H9 (cell line): ENCODE measurements around the gene ZRANB3. TPM values are rescaled to one million over a fixed set of nuclear protein-coding genes. Genes with fewer than 3 reads are reported as not detected.

Experiments
- DNase-seq: peaks from one replicate; pipeline ENCODE4 v3.0.0-alpha.2; 2017
- H2AFZ ChIP-seq: one replicate; pipeline ENCODE4 v1.6.1; 2013; ENCODE audit warnings: mild to moderate bottlenecking, low read length, control low read depth, moderate library complexity
- H2AK5ac ChIP-seq: 2 replicates; pipeline ENCODE4 v1.6.1; 2013; ENCODE audit warnings: low read length, control low read depth, mixed read lengths; ENCODE audit not compliant: insufficient read length
- H2BK120ac ChIP-seq: one replicate; pipeline ENCODE4 v1.6.1; 2013; ENCODE audit warnings: low read depth, mild to moderate bottlenecking, low read length, control low read depth, inconsistent platforms; ENCODE audit not compliant: poor library complexity, severe bottlenecking
- H2BK12ac ChIP-seq: 2 replicates; pipeline ENCODE4 v1.6.1; 2013; ENCODE audit warnings: low read length, control low read depth, mixed read lengths, low read depth; ENCODE audit not compliant: insufficient read length
- H2BK15ac ChIP-seq: 2 replicates; pipeline ENCODE4 v1.6.1; 2013; ENCODE audit warnings: low read depth, low read length, control low read depth
- H2BK20ac ChIP-seq: one replicate; pipeline ENCODE4 v1.6.1; 2013; ENCODE audit warnings: low read depth, mild to moderate bottlenecking, low read length, control low read depth, inconsistent platforms; ENCODE audit not compliant: poor library complexity, severe bottlenecking
- H2BK5ac ChIP-seq: 2 replicates; pipeline ENCODE4 v1.6.1; 2013; ENCODE audit warnings: low read length, control low read depth, mixed read lengths; ENCODE audit not compliant: insufficient read length
- H3K14ac ChIP-seq: 2 replicates; pipeline ENCODE4 v1.6.1; 2013; ENCODE audit warnings: low read length, control low read depth; ENCODE audit not compliant: insufficient read depth
- H3K18ac ChIP-seq: 2 replicates; pipeline ENCODE4 v1.6.1; 2013; ENCODE audit warnings: low read depth, mild to moderate bottlenecking, mixed read lengths, low read length, control low read depth; ENCODE audit not compliant: insufficient read length
- H3K23ac ChIP-seq: 2 replicates; pipeline ENCODE4 v1.6.1; 2013; ENCODE audit warnings: low read length, control low read depth, mixed read lengths, low read depth; ENCODE audit not compliant: insufficient read length
- H3K23me2 ChIP-seq: 2 replicates; pipeline ENCODE4 v1.6.1; 2013; ENCODE audit warnings: low read depth, mild to moderate bottlenecking, mixed read lengths, low read length, control low read depth; ENCODE audit not compliant: insufficient read length, poor library complexity, severe bottlenecking
- H3K27ac ChIP-seq: 2 replicates; pipeline ENCODE4 v1.5.1; 2013; ENCODE audit warnings: low read length, control low read depth, mixed read lengths, low read depth; ENCODE audit not compliant: insufficient read length
- H3K27me3 ChIP-seq: 2 replicates; pipeline ENCODE4 v1.6.1; 2013; ENCODE audit warnings: low read length, control low read depth, inconsistent platforms; ENCODE audit not compliant: insufficient read depth
- H3K4ac ChIP-seq: 2 replicates; pipeline ENCODE4 v1.6.1; 2013; ENCODE audit warnings: low read depth, mild to moderate bottlenecking, control low read depth, inconsistent platforms, low read length, moderate library complexity
- H3K4me1 ChIP-seq: 2 replicates; pipeline ENCODE4 v1.6.1; 2013; ENCODE audit warnings: low read length, control low read depth, inconsistent platforms; ENCODE audit not compliant: insufficient read depth
- H3K4me2 ChIP-seq: 2 replicates; pipeline ENCODE4 v1.6.1; 2013; ENCODE audit warnings: low read length, control low read depth, mixed read lengths; ENCODE audit not compliant: insufficient read length, insufficient read depth
- H3K56ac ChIP-seq: 2 replicates; pipeline ENCODE4 v1.6.1; 2013; ENCODE audit warnings: low read depth, mild to moderate bottlenecking, mixed read lengths, low read length, control low read depth; ENCODE audit not compliant: insufficient read length
- H3K79me1 ChIP-seq: 2 replicates; pipeline ENCODE4 v1.6.1; 2013; ENCODE audit warnings: low read depth, mild to moderate bottlenecking, moderate library complexity, low read length, control low read depth, inconsistent platforms; ENCODE audit not compliant: insufficient read depth, poor library complexity, severe bottlenecking
- H3K79me2 ChIP-seq: 2 replicates; pipeline ENCODE4 v1.6.1; 2013; ENCODE audit warnings: low read length, control low read depth, inconsistent platforms; ENCODE audit not compliant: insufficient read depth
- H3K9ac ChIP-seq: 2 replicates; pipeline ENCODE4 v1.6.1; 2013; ENCODE audit warnings: low read length, control low read depth, mixed read lengths; ENCODE audit not compliant: insufficient read length; ENCODE audit errors: extremely low read depth
- H3K9me3 ChIP-seq: one replicate; pipeline ENCODE4 v1.6.1; 2013; ENCODE audit warnings: low read depth, low read length, inconsistent platforms; ENCODE audit not compliant: control insufficient read depth
- H3T11ph ChIP-seq: one replicate; pipeline ENCODE4 v1.6.1; 2013; ENCODE audit warnings: mild to moderate bottlenecking, low read length, control low read depth, inconsistent platforms
- H4K20me1 ChIP-seq: one replicate; pipeline ENCODE4 v1.6.1; 2013; ENCODE audit not compliant: control insufficient read depth, insufficient read length, insufficient read depth
- H4K5ac ChIP-seq: 2 replicates; pipeline ENCODE4 v1.6.1; 2013; ENCODE audit warnings: low read depth, mild to moderate bottlenecking, mixed read lengths, low read length, control low read depth; ENCODE audit not compliant: insufficient read length
- H4K8ac ChIP-seq: replicated peaks from 2 replicates; pipeline ENCODE4 v1.6.1; 2013; ENCODE audit warnings: low read length, control low read depth, mixed read lengths, low read depth; ENCODE audit not compliant: insufficient read length
- H4K91ac ChIP-seq: 2 replicates; pipeline ENCODE4 v1.6.1; 2013; ENCODE audit warnings: low read depth, mild to moderate bottlenecking, moderate library complexity, mixed read lengths, low read length, control low read depth; ENCODE audit not compliant: insufficient read length
- H3K27ac Mint-ChIP-seq, 3 experiments: 2 replicates in 2 of 3; 3 replicates in 1 of 3; pipeline ENCODE4 v1.8.0; 2020 to 2021; ENCODE audit warnings: mixed read lengths in 3 of 3, mild to moderate bottlenecking in 1 of 3, moderate library complexity in 1 of 3
- H3K27me3 Mint-ChIP-seq: 2 replicates; pipeline ENCODE4 v1.8.0; 2021; ENCODE audit warnings: low read depth, mild to moderate bottlenecking, moderate library complexity, mixed read lengths
- H3K36me3 Mint-ChIP-seq, 3 experiments: 2 replicates in 2 of 3; 3 replicates in 1 of 3; pipeline ENCODE4 v1.8.0; 2020 to 2021; ENCODE audit warnings: low read depth in 3 of 3, mixed read lengths in 3 of 3; ENCODE audit not compliant: insufficient read depth in 1 of 3
- H3K4me1 Mint-ChIP-seq, 2 experiments: 2 replicates each; pipeline ENCODE4 v1.8.0; 2020; ENCODE audit warnings: mixed read lengths in 2 of 2
- H3K4me3 Mint-ChIP-seq, 2 experiments: 2 replicates in 1 of 2; 3 replicates in 1 of 2; pipeline ENCODE4 v1.8.0; 2020 to 2021; ENCODE audit warnings: mild to moderate bottlenecking in 2 of 2, mixed read lengths in 2 of 2, moderate library complexity in 1 of 2
- H3K9me3 Mint-ChIP-seq, 2 experiments: 2 replicates in 1 of 2; 3 replicates in 1 of 2; pipeline ENCODE4 v1.8.0; 2020; ENCODE audit warnings: mild to moderate bottlenecking in 2 of 2, mixed read lengths in 2 of 2, moderate library complexity in 1 of 2
- WGBS: extraction: QIAGEN DNeasy Blood & Tissue Kit; methylation state at CpG from one replicate; pipeline ENCODE4 v1.1.7; 2013; ENCODE audit warnings: missing lambda C conversion rate, low lambda C conversion rate, mixed read lengths; ENCODE audit not compliant: insufficient read length; ENCODE audit errors: extremely low coverage; 5-methylcytosine and 5-hydroxymethylcytosine counted together
- total RNA-seq: library from RNA; stranded (reverse); gene quantifications from 2 replicates; pipeline ENCODE4 v1.2.1, GENCODE V29; 2021
- TF ChIP-seq, protein P1 (sequence below): fragments of 200-600 bp; sonication (generic); conservative IDR thresholded peaks from 3 replicates; pipeline ENCODE4 v1.8.0; 2021; ENCODE audit warnings: antibody characterized with exemption, mild to moderate bottlenecking

The ZRANB3 gene
- total RNA-seq, 1 experiment from 2014 or later, result 16.7 TPM

DNA sequence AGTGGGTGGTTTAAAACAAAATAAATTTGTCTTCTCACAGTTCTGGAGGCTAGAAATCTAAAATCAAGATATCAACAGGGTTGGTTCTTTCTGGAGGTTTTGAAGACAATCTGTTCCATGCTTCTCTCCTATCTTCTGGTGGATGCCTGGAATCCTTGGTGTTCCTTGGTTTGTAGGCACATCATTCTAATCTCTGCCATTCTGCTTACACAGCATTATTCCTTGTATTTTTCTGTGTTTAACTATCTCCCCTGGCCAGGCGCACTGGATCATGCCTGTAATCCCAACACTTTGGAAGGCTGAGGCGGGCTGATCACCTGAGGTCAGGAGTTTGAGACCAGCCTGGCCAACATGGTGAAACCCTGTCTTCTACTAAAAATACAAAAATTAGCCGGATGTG lies 108.1 kb downstream of the ZRANB3 start:
- Mint-ChIP-seq H3K27me3 (no peaks in the 10 kb centered on the region), H3K9me3 (peaks cover 0 to 6% of the 10 kb centered on the region in 2 experiments; a peak in 3 of 5 replicates), H3K27ac (no peak overlapping the region; a peak in 2 of 7 replicates), H3K36me3 (peaks cover 2 to 6% (median 5%) of the 10 kb centered on the region in 3 experiments; a peak in 4 of 7 replicates), H3K4me3 (no peak overlapping the region), H3K4me1 (no peaks in the 10 kb centered on the region)
- Histone ChIP-seq H3K27me3 (no peaks in the 10 kb centered on the region), H4K5ac (no peak overlapping the region), H3K23me2 (no peaks in the 10 kb centered on the region), H3K56ac (no peak overlapping the region), H2BK12ac (no peak overlapping the region), H2AK5ac (no peak overlapping the region), H2AFZ (no peak overlapping the region), H3K79me2 (no peaks in the 10 kb centered on the region), H3K23ac (no peak overlapping the region), H3K18ac (no peak overlapping the region), H4K91ac (no peak overlapping the region), H4K20me1 (no peaks in the 10 kb centered on the region), H3K4me1 (no peaks in the 10 kb centered on the region), H3T11ph (no peak overlapping the region), H3K4me2 (no peak overlapping the region), H3K27ac (no peak overlapping the region), H3K9me3 (no peaks in the 10 kb centered on the region), H2BK5ac (no peak overlapping the region), H3K9ac (no peak overlapping the region), H3K14ac (no peak overlapping the region), H3K79me1 (no peaks in the 10 kb centered on the region), H2BK120ac (no peak overlapping the region), H4K8ac (no peak overlapping the region), H2BK15ac (no peak overlapping the region), H2BK20ac (no peak overlapping the region), H3K4ac (no peak overlapping the region)
- TF ChIP-seq, protein P1, sequence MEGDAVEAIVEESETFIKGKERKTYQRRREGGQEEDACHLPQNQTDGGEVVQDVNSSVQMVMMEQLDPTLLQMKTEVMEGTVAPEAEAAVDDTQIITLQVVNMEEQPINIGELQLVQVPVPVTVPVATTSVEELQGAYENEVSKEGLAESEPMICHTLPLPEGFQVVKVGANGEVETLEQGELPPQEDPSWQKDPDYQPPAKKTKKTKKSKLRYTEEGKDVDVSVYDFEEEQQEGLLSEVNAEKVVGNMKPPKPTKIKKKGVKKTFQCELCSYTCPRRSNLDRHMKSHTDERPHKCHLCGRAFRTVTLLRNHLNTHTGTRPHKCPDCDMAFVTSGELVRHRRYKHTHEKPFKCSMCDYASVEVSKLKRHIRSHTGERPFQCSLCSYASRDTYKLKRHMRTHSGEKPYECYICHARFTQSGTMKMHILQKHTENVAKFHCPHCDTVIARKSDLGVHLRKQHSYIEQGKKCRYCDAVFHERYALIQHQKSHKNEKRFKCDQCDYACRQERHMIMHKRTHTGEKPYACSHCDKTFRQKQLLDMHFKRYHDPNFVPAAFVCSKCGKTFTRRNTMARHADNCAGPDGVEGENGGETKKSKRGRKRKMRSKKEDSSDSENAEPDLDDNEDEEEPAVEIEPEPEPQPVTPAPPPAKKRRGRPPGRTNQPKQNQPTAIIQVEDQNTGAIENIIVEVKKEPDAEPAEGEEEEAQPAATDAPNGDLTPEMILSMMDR, result no peak
- no CpG with 5 or more reads among the region's 3 CpGs for WGBS
- DNase-seq, result no peak
